PC-9 (cell line): ENCODE results near the gene JAGN1. TPM values are rescaled to one million over a fixed set of nuclear protein-coding genes. Genes with fewer than 3 reads are reported as not detected.

Experiments used
- BruUV-seq: library from RNA; stranded (reverse); fragments of 400-500 nt; replicated peaks from 2 replicates; lab custom pipeline; 2021; lab: Mats Ljungman, UMichigan
- CTCF ChIA-PET: fragments of 300-600 bp; sonication (Branson Sonifier 250); formaldehyde crosslinking; loops from one replicate; lab custom pipeline; 2022; ENCODE audit warnings: antibody characterized with exemption; lab: Charles Lee
- POLR2A ChIA-PET: fragments of 300-600 bp; sonication (Branson Sonifier 250); formaldehyde crosslinking; loops from one replicate; lab custom pipeline; 2022; ENCODE audit warnings: antibody characterized with exemption; ENCODE audit not compliant: unreplicated experiment; lab: Charles Lee
- DNase-seq, 2 experiments: peaks; one replicate each; pipeline versions ENCODE4 v3.0.0 to v3.0.0-alpha.2; 2015 to 2022; ENCODE audit warnings: mixed read lengths in 1 of 2
- H2AFZ ChIP-seq: fragments of 200-600 bp; sonication (generic); 2 replicates; pipeline ENCODE4 v1.8.1; 2017; ENCODE audit warnings: antibody characterized with exemption
- H3F3A ChIP-seq: fragments of 200-600 bp; sonication (generic); 2 replicates; pipeline ENCODE4 v1.8.1; 2017; ENCODE audit warnings: antibody characterized with exemption, mild to moderate bottlenecking, low read depth; ENCODE audit not compliant: insufficient read depth
- H3K27ac ChIP-seq: fragments of 200-600 bp; sonication (generic); 2 replicates; pipeline ENCODE4 v1.6.1; 2016; ENCODE audit warnings: mixed run types
- H3K27me3 ChIP-seq: fragments of 200-600 bp; sonication (generic); 2 replicates; pipeline ENCODE4 v1.6.1; 2016; ENCODE audit warnings: low read depth, mixed run types; ENCODE audit not compliant: insufficient read depth
- H3K36me3 ChIP-seq: fragments of 200-600 bp; sonication (generic); 2 replicates; pipeline ENCODE4 v1.6.1; 2016; ENCODE audit warnings: low read depth, mixed run types
- H3K4me1 ChIP-seq: fragments of 200-600 bp; sonication (generic); replicated peaks from 2 replicates; pipeline ENCODE4 v1.6.1; 2016; ENCODE audit warnings: mixed run types; ENCODE audit not compliant: insufficient read depth
- H3K4me2 ChIP-seq: fragments of 200-600 bp; sonication (generic); 2 replicates; pipeline ENCODE4 v1.6.1; 2017; ENCODE audit warnings: mixed run types
- H3K4me3 ChIP-seq: fragments of 200-600 bp; sonication (generic); 2 replicates; pipeline ENCODE4 v1.6.1; 2016; ENCODE audit warnings: mixed run types
- H3K79me2 ChIP-seq: fragments of 200-600 bp; sonication (generic); 2 replicates; pipeline ENCODE4 v1.6.1; 2017; ENCODE audit warnings: low read depth, mixed run types
- H3K9me2 ChIP-seq: fragments of 200-600 bp; sonication (generic); 2 replicates; pipeline ENCODE4 v1.8.1; 2017; ENCODE audit warnings: mild to moderate bottlenecking; ENCODE audit not compliant: insufficient read depth
- H3K9me3 ChIP-seq: fragments of 200-600 bp; sonication (generic); 2 replicates; pipeline ENCODE4 v1.8.1; 2016; ENCODE audit warnings: low read depth; ENCODE audit not compliant: insufficient read depth
- H4K20me1 ChIP-seq: fragments of 200-600 bp; sonication (generic); 2 replicates; pipeline ENCODE4 v1.8.1; 2017; ENCODE audit not compliant: insufficient read depth
- EZH2 ChIP-seq: fragments of 200-600 bp; sonication (generic); IDR thresholded peaks from 2 replicates; pipeline ENCODE4 v1.8.0; 2017; ENCODE audit warnings: antibody characterized with exemption, low read depth
- intact Hi-C: fragments of 100-400 bp; cut with micrococcal nuclease; formaldehyde crosslinking; loops from one replicate; pipeline ENCODE4 v1.10.0; 2022; ENCODE audit not compliant: unreplicated experiment
- total RNA-seq: library from RNA; stranded (reverse); gene quantifications from 2 replicates; pipeline ENCODE4 v1.2.3, GENCODE V29; 2021
- TF ChIP-seq, protein P1 (sequence below): fragments of 200-600 bp; sonication (generic); conservative IDR thresholded peaks from 2 replicates; pipeline ENCODE4 v1.6.1; 2017; ENCODE audit warnings: mixed run types, antibody characterized with exemption, mild to moderate bottlenecking, moderate library complexity

The JAGN1 gene
- total RNA-seq, 1 experiment from 2014 or later, result 52.4 TPM

DNA sequence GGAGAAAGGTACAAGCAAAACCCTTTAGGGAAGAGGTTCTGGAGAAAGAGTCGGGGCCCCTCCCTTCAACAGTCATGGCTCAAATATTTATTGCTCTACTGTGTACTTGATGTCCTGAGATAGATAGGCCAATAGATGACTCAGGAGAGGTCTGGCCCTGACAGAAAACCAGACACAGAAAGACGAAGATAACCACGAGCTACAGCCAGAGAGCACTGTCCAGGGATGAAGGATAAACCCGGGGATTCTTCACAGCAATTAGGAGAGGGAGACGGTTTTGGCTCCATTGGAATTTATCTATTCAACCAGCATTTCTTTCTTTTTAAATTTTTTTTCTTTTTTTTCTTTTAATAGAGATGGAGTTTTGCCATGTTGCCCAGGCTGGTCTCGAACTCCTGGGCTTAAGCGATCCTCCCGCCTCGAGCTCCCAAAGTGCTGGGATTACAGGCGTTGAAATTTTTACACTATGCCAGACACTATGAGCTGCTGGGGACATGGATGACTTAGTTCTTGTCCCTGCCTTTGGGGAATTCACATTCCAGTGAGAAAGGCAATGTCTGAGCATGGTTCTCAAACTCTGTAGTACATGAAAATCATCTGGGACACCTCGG, 5.8 kb upstream of the JAGN1 start:
- no peaks in the 10 kb centered on the region for H3K9me3 ChIP-seq
- no peak overlapping the region for H2AFZ ChIP-seq
- ChIA-PET CTCF (interaction anchor here (0.6 kb wide), 1 partner anchor 10 kb away, joined by 8 read pairs; no protein-coding TSS in a partner anchor), POLR2A (interaction anchor here (0.6 to 0.7 kb wide), 2 partner anchors 81 to 92 kb away, joined by 3 to 4 read pairs; partner anchors contain the start of gene ARPC4)
- peak overlapping the region; percentile 93 for H3K27ac ChIP-seq
- H3K36me3 ChIP-seq, result no peaks in the 10 kb centered on the region
- peaks cover 29% of the 10 kb centered on the region for H3K4me1 ChIP-seq
- no peaks in the 10 kb centered on the region for H3K79me2 ChIP-seq
- no peaks in the 10 kb centered on the region for H3K9me2 ChIP-seq
- intact Hi-C loops, result loop anchor here (2.0 kb wide), 1 partner anchor 40 kb away; the partner anchor contains the start of gene RPUSD3
- no peaks in the 10 kb centered on the region for H3K27me3 ChIP-seq
- TF ChIP-seq, protein P1, sequence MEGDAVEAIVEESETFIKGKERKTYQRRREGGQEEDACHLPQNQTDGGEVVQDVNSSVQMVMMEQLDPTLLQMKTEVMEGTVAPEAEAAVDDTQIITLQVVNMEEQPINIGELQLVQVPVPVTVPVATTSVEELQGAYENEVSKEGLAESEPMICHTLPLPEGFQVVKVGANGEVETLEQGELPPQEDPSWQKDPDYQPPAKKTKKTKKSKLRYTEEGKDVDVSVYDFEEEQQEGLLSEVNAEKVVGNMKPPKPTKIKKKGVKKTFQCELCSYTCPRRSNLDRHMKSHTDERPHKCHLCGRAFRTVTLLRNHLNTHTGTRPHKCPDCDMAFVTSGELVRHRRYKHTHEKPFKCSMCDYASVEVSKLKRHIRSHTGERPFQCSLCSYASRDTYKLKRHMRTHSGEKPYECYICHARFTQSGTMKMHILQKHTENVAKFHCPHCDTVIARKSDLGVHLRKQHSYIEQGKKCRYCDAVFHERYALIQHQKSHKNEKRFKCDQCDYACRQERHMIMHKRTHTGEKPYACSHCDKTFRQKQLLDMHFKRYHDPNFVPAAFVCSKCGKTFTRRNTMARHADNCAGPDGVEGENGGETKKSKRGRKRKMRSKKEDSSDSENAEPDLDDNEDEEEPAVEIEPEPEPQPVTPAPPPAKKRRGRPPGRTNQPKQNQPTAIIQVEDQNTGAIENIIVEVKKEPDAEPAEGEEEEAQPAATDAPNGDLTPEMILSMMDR, result no peak
- TF ChIP-seq EZH2, result no peak
- H4K20me1 ChIP-seq, result no peaks in the 10 kb centered on the region
- BruUV-seq, result TSS peak; percentile 99
- H3K4me3 ChIP-seq, result no peak overlapping the region
- DNase-seq, result peak; percentile 62 to 88
- peak overlapping the region; percentile 73 for H3K4me2 ChIP-seq
- peaks cover 28% of the 10 kb centered on the region for H3F3A ChIP-seq

DNA sequence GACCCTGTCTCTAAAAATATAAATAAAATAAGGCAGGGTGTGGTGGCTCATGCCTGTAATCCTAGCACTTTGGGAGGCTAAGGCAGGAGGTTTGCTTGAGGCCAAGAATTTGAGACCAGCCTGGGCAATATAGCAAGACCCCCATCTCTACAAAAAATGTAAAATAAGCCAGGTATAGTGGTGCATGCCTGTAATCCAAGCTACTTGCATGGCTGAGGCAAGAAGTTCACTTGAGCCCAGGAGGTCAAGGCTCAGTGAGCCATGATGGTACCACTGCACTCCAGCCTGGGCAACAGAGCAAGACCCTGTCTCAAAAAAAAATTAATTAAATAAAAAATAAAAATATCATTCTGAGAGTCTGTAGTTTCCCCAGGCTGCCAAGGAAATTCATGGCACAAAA, 4.1 kb upstream of the JAGN1 start:
- Histone ChIP-seq H3K4me2 (no peak overlapping the region), H3K36me3 (no peaks in the 10 kb centered on the region), H3K27me3 (no peaks in the 10 kb centered on the region), H3K9me2 (no peaks in the 10 kb centered on the region), H4K20me1 (no peaks in the 10 kb centered on the region), H3K79me2 (peaks cover 9% of the 10 kb centered on the region), H3F3A (peaks cover 33% of the 10 kb centered on the region), H2AFZ (no peak overlapping the region), H3K4me3 (no peak overlapping the region), H3K4me1 (peaks cover 27% of the 10 kb centered on the region), H3K27ac (no peak overlapping the region), H3K9me3 (no peaks in the 10 kb centered on the region)
- TF ChIP-seq, protein P1, result no peak
- TF ChIP-seq EZH2, result no peak
- BruUV-seq, result no TSS peak
- intact Hi-C loops, result no loop called here
- CTCF ChIA-PET, result no interaction called here
- POLR2A ChIA-PET, result interaction anchor here (0.6 kb wide), 1 partner anchor 524 kb away, joined by 4 read pairs; no protein-coding TSS in a partner anchor
- no peak for DNase-seq

DNA sequence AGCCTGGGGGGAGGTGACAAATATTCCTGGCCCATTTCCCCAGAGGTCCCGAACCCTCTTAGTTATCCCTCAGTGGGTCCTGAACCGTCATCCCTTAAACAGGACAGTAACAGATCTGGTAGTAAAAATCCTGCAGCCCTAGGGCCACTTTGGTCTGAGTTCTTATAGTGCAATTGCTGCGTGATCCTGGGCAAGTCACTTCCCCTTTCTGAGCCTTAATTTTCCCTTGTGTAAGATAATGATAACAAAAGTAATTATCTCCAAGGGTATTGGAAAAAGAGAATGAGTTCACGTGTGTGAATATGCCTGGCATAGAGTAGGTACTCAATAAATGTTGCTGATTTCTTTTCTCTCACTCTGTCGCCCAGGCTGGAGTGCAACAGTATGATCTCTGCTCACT, 2.9 kb upstream of the JAGN1 start:
- TF ChIP-seq EZH2, result no peak
- TF ChIP-seq, protein P1, result no peak
- no peak overlapping the region for H3K4me2 ChIP-seq
- no peaks in the 10 kb centered on the region for H4K20me1 ChIP-seq
- no peaks in the 10 kb centered on the region for H3K9me2 ChIP-seq
- H3K79me2 ChIP-seq, result peaks cover 21% of the 10 kb centered on the region
- no TSS peak for BruUV-seq
- H3K27me3 ChIP-seq, result no peaks in the 10 kb centered on the region
- POLR2A ChIA-PET, result no interaction called here
- no peak overlapping the region for H3K27ac ChIP-seq
- H3K36me3 ChIP-seq, result no peaks in the 10 kb centered on the region
- no peaks in the 10 kb centered on the region for H3K9me3 ChIP-seq
- DNase-seq, result no peak
- peaks cover 33% of the 10 kb centered on the region for H3K4me1 ChIP-seq
- intact Hi-C loops, result no loop called here
- H3F3A ChIP-seq, result peaks cover 38% of the 10 kb centered on the region
- CTCF ChIA-PET, result no interaction called here
- H3K4me3 ChIP-seq, result no peak overlapping the region
- no peak overlapping the region for H2AFZ ChIP-seq
